Measurements from ENCODE around the gene GOSR1.
A peak's percentile ranks its signal among the peaks of the same experiment; 100 is the strongest.
"Not testable (repeated sequence)": the region's sequence is repeated elsewhere in the genome, so short reads cannot be mapped to it uniquely, and the experiment has no call there.

GOSR1 gene

DNA sequence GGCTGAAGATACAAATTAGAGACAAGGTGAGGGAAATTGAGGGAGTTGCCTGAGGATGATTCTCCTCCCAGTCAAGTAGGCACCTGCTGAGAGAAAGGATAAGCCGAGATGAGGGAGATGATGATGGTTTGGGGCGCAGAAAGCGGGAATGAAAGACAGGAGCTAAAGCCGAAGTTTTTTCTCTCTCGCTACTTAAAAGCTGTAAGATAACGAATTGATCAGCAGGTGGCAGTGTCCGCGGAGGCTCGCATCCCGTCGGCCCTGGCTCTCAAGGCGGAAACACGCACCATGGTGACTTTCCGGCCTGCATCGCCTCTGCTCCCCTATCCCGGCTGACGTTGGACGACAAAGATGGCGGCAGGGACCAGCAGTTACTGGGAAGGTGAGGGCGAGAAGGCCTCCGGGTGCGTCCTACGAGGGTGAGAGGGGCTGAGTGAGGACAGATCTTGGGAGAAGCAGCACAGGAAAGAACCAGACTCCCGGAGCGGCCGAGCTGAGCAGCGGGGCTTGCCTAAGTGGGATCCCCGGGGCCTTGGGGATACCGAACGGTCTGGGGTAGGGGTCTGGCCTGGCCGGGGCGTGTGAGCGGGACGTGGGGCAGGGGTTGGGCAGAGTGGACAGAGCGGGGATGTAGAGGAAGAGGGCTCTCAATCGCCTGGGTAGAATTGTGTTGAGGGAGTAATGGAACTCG is at the start of gene GOSR1:
TSS of gene GOSR1 (plus strand) at position 326 of the 691 bp plus-strand sequence. CDS start at position 352, 26 bp downstream.
- peak; percentile 88 for DNase-seq

DNA sequence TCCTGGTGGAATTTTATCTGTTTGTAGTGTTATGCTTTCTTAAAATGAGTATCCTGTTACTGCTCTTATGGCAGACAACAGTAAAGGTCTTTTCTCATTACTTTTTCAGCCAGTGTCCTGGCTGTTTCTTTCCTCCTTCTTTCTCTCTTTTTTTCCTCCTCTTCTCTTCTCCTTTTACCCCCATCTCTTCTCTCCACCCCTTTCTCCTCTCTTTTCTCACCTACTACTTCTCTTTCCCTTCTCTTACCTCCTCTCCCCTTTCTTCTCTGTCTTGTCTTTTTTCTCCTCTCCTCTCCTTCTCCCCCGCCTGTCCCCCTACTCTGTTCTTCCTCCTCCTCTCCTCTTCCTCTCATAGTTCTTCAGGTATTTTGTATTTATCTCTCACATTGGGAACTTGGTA is 49.6 kb upstream of the GOSR1 start:
- DNase-seq: no peak

DNA sequence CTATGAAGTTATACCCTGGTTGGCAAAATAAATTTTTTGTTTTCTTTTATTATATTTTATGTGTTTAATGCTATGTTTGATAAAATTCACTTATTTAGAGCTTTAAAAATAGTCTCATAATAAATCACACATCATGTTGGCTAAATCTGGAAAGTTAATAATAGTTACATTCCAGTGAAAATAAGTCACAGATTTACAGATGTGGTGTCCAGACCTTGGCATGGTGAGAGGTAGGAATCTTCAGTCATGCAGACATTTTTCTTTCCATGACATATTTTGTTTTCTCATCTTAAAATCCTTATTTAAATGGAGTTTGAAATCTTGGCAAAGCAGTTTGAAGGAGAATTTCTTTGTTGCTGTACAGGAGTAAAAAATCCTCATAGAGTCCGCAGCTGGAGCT is 48.1 kb upstream of the GOSR1 start:
- no peak for DNase-seq

DNA sequence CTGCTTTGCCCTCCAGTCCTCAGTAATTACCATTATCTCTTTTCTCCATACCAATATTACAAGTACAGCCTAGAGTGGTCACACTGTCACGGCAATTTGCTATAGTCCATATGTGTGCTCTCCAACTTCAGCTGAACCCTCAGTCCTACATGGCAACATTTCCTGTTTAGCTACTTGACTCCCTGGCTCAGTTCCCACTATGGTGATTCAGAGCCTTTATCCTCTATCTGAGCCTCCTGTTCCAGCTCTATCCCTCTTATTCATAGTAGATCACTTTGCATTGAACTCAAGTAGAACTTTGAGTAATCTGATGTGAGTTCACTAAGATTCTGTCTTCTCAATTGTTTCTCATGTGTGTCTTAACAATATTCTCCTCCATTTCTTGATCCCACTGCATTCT is 43.7 kb upstream of the GOSR1 start:
- DNase-seq: no peak

DNA sequence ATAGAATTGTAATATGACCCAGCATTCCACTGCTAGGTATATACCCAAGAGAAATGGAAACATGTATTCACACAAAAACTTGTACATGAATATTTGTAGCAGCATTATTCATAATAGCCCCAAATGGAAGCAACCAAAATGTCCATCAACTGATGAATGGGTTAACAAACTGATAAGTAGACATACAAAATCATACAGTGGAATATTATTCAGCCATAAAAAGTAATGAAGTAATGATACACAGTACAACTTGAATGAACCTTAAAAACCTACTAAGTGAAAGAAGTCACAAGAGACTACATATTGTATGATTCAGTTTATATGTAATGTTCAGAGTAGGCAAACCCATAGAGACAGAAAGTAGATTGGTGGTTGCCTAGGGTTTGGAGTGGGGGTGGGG is 40.5 kb upstream of the GOSR1 start:
- no peak for DNase-seq

DNA sequence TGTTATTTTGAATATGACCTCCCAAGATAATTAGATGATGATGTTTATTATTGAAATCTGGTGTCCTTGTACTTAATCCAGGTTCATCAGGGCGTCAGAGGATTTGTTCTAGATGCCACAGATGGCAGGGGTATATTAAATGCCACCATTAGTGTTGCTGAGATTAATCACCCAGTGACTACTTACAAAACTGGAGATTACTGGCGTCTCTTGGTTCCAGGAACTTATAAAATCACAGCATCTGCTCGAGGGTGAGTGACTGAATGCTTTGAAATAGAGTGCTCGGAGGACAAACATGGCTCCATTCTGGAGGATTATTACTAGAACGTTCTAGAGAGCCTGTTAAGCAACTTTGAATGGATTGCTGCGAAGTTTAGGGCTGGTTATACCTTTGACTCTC is 33.5 kb upstream of the GOSR1 start:
- DNase-seq: no peak

DNA sequence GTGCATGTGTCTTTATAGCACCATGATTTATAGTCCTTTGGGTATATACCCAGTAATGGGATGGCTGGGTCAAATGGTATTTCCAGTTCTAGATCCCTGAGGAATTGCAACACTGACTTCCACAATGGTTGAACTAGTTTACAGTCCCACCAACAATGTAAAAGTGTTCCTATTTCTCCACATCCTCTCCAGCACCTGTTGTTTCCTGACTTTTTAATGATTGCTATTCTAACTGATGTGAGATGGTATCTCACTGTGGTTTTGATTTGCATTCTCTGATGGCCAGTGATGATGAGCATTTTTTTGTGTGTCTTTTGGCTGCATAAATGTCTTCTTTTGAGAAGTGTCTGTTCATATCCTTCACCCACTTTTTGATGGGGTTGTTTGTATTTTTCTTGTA is 30.6 kb upstream of the GOSR1 start:
- DNase-seq: not testable (repeated sequence)

DNA sequence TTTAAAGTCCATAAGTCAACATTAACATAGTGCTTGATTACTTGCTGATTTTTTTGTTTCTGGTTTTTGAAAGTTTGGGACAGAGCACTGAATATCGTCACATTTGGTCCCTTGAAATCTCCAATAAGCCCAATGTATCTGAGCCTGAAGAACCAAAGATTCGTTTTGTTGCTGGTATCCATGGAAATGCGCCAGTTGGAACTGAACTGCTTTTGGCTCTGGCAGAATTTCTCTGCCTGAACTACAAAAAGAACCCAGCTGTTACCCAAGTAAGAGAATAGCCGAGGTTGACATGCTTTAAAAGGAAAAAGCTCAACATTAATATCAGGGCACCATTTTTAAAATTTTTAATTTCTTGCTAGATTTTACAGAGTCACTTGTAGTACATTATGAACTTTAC is 27.7 kb upstream of the GOSR1 start:
- DNase-seq: no peak

DNA sequence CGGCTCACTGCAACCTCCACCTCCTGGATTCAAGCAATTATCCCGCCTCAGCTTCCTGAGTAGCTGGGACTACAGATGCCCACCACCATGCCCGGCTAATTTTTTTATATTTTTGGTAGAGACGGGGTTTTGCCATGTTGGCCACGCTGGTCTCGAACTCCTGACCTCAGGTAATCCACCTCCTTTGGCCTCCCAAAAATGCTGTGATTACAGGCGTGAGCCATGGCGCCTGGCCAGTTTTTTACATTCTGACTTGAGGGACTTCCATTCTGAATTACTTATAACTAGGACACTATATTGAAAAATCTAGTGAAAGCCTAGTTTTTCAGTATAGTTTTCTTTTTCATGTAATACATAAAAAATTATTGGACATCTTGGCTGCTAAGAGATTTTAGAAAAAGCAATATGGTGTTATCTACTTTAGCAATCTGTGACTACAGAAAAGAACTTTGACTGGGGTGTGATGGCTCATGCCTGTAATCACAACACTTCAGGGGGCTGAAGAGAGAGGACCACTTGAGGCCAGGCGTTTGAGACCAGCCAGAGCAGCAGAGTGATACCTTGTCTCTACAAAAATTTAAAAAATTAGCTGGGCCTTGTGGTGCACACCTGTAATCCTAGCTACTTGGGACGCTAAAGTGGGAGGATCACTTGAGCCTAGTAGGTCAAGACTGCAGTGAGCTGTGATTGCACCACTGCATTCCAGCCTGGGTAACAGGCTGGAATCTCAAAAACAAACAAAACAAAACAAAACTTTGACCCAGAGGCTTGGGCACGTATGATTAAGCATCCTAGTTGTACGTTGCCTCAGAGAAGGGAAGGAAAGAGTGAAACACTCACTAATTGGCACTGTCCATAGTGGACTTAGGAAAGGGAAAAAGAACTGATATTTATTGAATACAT is 26.8 kb upstream of the GOSR1 start:
- DNase-seq: no peak

DNA sequence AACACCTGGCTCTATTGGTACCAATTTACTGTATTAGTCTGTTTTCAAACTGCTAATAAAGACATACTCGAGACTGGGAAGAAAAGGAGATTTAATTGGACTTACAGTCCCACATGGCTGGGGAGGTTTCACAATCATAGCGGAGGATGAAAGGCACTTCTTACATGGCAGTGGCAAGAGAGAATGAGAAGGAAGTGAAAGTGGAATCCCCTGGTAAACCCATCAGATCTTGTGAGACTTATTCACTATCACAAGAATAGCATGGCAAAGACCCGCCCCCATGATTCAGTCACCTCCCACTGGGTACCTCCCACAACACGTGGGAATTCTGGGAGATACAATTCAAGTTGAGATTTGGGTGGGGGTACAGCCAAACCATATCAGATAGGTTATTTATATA is 22.6 kb upstream of the GOSR1 start:
- DNase-seq: no peak

DNA sequence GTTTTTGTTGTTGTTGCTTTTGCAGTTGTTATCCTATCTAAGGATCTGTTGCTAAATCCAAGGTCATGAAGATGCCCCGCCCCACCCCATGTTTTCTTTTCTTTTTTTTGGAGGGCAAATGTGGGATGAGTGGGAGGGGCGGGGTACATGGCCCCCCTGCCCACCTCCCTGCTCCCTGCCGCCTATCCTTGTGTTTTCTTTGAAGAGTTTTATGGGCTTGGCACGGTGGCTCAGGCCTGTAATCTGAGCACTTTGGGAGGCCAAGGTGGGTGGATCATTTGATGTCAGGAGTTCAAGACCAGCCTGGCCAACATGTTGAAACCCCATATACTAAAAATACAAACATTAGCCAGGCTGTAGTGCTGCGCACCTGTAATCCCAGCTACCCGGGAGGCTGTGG is 18.8 kb upstream of the GOSR1 start:
- DNase-seq: no peak

DNA sequence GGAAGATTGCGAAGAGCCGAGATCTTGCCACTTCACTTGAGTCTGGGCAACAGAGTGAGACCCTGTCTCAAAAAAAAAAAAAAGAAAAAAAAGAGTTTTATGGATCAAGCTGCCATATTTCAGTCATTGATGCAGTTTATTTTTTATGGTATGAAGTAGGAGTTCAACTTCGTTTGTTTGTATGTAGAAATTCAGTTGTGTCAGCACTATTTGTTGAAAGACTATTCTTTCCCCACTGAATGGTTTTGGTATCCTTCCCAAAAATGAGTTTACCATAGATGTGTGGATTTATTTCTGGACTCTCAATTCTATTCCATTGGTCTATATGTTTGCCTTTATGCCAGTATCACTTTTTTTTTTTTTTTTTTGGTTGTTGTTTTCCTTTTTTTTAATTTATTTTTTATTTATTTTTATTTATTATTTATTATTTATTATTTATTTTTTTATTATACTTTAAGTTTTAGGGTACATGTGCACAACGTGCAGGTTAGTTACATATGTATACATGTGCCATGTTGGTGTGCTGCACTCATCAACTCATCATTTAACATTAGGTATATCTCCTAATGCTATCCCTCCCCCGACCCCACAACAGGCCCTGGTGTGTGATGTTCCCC is 18.3 kb upstream of the GOSR1 start:
- not testable (repeated sequence) for DNase-seq

DNA sequence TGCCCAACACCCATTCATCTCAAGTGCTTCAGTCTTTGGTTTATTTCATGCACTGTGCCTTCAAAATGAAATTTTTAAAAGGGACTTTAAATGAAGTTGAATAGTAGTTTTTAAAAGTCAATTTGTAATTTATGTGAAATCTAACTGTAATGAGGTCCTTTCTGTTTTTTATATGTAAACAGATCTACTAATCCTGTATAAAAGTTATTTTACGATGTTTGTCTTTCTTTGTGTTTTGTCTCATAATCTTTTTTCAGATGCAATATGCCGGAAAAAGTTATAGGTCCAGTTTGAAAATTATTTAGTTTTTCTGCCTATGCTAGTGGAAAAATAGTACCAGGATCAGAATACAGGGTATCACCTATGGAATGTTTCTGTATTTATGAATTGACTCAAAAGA is 8.7 kb upstream of the GOSR1 start:
- DNase-seq: no peak

DNA sequence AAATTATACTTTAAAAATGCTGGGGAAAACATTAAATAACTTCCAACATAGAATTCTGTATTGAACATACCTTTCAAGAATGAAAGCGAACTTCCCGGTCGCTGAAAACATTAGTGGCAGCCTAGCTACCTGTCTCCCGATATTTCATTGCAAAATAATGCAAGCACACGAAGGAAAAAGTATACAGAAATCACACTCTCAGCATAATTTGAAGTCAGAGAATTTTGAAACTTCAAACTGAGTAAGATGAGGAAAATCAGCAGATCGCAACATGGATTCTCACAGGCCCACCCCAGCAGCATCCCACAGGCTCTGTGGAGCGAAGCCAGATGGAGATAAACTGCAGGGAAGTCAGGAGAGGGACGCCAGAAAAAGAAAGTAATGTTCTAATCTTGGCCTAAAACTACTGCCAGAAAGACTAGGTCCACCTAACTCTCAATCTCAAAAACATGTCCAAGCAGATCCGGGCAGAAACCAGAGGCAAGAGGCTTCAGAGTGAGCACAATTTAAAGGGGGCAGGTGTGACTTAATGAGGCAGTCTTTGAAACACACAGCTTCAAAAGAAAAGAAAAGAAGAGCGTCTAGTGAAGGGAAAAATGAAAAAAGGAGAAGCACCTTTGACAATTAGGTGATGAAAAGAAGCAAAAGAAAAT is 4.8 kb upstream of the GOSR1 start:
- no peak for DNase-seq

DNA sequence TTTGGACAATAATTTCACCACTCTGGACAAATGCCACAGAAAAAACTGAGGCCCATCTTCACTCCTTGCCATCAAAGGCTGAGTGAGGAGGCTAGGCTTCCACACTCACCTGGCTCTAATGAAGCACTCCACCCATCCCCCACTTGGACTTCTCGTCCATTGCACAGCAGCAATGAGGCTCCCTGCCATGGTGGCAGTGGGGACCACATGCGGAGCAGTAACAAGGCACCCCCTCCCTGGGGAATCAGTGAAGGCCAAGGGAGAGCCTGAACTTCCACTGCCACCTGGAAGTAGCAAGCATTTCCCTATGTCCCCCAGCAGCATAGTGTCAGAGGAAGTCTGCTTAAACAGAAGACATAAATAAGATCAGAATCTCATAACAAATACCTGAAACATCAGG is 2.0 kb upstream of the GOSR1 start:
- no peak for DNase-seq

DNA sequence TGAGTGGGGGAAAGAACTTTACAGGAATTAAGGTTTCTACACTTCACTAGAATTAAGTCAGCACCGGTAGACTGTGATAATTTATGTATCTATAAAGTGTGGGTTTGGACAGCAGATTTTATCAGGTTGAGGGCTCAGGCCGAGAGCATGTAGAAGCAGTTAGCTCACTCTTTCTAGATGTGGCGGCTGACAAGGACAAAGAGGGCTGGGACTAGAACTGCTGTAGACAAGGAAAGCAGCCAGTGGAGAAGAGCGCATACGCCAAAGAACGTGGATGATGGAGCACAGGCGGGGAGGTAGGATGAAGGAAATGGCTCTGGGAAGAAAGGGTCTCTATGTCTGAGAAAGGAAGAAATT is 504 bp upstream of the GOSR1 start:
- no peak for DNase-seq

DNA sequence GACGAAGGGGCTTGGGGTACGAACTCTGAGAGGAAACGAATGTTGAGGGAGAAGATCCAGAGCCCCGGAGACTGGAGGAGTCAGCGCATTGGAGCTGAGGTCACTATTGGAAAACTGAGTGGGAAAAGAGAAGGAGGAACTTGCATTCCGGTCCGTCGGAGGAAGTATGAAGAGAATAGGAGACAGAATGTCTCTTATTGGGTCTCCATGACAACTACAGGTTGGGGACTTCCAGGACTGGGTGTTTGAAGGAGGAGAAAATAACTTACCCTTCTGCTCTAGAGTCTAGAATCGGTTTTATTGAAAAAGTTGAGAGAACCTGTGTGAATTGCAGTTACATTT is 537 bp downstream of the GOSR1 start:
- no peak for DNase-seq

DNA sequence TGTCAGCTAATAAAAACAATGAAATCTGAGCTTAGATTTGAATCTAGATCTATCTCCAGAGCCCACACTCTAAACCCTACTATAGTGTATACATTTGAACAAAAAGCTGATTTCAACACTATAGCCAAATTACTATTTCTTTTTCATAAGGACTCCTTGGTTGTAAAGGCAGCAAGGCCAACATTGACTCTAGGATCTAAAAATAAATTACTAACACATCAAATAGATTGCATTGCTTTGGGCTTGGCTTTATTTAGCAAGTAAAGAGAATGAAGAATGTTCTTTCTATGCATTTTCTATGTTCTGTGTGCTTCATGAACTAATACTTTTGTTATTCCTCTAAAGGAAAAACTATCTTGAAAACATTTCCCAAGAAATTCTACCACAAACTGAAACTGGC is 5.3 kb downstream of the GOSR1 start:
- DNase-seq: no peak

DNA sequence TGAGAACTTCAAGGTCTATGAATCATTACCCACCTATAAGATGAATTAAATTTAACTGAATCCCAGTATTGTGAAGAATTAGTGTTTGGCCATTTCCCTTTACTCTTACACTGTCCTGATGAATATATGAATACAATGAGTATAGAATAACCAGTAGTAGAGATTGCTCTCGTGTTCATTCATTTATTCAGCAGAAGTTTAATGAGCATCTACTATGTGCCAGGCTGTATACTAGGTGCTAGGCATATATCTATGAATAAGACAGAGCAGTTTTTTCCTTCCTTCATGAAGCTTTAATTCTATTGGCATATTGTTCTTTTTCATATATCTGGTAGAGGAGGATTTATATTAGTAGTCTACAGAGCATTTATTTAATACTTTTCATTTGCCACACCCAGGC is 6.0 kb downstream of the GOSR1 start:
- no peak for DNase-seq

DNA sequence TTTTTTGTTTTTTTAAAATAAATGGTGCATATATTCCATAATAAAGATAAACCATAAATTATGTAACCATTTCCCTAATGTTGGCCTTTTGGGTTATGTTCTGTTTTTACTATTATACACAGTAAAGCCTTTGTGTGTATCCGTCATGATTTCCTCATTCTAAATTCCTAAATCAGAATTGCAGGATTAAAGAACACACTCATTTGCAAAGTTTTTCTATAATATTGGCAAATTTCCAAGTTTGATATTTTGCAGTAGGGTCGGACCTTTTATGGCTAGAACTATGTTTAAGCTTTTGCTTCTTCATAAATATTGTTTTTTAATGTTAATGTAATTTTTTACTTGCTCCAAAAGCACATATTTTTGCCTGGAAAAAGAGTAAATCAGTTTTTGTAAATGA is 16.6 kb downstream of the GOSR1 start:
- DNase-seq: no peak

DNA sequence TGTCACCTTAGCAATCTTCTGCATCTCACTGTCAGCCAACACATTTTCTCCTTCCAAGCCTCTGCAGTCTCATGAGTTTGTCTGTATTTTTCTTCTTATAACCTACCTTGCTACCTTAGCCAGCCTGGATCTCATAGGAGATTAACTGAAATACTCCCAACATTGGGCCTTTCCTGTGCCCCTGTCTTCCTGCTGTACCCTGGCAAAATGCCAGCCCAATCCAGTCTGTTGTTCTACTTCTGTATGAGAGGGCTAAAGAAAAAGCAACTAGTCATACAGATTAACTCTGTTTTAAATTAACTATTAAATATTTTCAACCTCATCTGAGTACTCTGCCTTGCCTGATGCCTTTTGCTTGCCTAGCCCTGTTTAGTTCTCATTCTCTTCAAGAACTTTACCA is 18.4 kb downstream of the GOSR1 start:
- DNase-seq: no peak

DNA sequence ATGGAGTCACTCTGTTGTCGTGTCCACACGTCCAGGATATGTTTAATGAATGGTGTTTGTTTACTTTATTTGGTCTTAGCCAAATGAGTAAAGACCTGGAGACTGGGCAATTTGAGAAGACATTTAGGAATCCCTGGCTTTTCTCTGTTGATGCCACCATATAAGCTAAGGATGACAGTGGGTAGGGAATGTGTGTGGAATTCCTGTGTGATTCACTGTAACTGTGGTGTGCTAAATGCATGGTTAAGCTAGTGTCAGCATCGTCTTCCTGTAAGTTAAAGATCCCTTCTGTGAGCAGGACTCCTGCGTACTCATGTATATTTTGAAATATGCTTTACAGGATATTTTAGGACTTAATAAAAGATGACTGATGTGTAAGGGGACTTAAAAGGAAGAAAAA is 26.4 kb downstream of the GOSR1 start:
- DNase-seq: no peak

DNA sequence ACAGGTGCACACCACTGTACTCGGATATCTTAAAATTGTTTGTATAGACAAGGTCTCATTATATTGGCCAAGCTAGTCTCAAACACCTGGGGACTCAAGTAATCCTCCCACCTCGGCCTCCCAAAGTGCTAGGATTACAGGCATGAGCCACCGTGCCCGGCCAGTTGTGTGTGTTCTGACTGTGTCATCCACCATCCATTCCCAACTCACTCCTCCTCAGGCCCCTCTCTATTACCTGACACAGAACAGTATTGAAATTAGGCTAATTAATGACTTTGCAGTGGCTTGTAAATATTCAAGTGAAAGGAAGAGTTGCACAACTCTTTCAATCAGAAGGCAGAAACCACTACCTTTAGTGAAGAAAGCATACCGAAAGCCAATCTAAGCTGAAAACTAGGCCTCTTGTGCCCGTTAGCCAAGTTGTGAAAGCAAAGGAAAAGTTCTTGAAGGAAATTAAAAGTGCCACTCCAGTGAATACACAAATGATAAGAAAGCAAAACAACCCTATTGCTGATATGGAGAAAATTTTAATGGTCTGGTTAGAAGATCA is 28.7 kb downstream of the GOSR1 start:
- DNase-seq: no peak
